OCI-LY1 (cell line): ENCODE results near the gene HELB.

Experiments
- CTCF ChIP-seq: fragments of 200-600 bp; sonication (generic), shearing (Covaris generic); IDR thresholded peaks from 2 replicates; pipeline ENCODE4 v1.5.1; 2017; ENCODE audit warnings: mild to moderate bottlenecking, antibody characterized with exemption, low read length, moderate library complexity, mixed read lengths
- EZH2 ChIP-seq: fragments of 200-600 bp; sonication (generic), shearing (Covaris generic); IDR thresholded peaks from 2 replicates; pipeline ENCODE4 v1.8.0; 2017; ENCODE audit warnings: borderline replicate concordance, mixed run types, mild to moderate bottlenecking, antibody characterized with exemption, low read length, moderate library complexity, mixed read lengths

GRCh38 chr12:66314278-66314677 is 12.0 kb downstream of the HELB start:
- TF ChIP-seq EZH2 (no peak), CTCF (no peak)
